Hepatocyte (in vitro differentiated cells): Measurements from ENCODE around the gene AGBL4.

Source experiments
- EZH2 ChIP-seq: fragments of 200-600 bp; sonication (generic); IDR thresholded peaks from 2 replicates; pipeline ENCODE4 v1.6.1; 2016; ENCODE audit warnings: antibody characterized with exemption, mild to moderate bottlenecking, borderline replicate concordance
- TF ChIP-seq, protein P1 (sequence below): fragments of 200-600 bp; sonication (generic); IDR thresholded peaks from 2 replicates; pipeline ENCODE4 v1.5.1; 2016; ENCODE audit warnings: antibody characterized with exemption, mild to moderate bottlenecking; ENCODE audit not compliant: poor library complexity

DNA sequence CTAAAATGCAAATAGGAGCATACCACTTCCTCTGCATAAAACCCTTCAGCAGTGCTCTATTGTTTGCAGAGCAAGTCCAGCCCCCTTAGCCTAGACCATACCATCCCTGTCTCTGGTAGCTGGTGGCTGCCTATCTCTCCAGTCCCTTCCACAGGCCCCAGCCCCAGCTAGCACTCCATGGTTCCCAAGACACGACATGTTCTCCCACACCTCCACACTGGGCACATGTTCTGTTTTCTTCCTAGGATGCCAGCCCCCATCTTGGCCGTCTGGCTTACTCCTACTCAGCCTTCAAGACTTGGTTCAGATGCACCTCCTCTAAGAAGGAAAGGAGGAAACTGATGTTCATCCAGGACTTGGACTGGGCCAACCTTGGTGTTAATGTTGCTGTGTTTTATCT lies 1355.4 kb downstream of the AGBL4 start:
- TF ChIP-seq, protein P1, sequence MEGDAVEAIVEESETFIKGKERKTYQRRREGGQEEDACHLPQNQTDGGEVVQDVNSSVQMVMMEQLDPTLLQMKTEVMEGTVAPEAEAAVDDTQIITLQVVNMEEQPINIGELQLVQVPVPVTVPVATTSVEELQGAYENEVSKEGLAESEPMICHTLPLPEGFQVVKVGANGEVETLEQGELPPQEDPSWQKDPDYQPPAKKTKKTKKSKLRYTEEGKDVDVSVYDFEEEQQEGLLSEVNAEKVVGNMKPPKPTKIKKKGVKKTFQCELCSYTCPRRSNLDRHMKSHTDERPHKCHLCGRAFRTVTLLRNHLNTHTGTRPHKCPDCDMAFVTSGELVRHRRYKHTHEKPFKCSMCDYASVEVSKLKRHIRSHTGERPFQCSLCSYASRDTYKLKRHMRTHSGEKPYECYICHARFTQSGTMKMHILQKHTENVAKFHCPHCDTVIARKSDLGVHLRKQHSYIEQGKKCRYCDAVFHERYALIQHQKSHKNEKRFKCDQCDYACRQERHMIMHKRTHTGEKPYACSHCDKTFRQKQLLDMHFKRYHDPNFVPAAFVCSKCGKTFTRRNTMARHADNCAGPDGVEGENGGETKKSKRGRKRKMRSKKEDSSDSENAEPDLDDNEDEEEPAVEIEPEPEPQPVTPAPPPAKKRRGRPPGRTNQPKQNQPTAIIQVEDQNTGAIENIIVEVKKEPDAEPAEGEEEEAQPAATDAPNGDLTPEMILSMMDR: no peak
- no peak for TF ChIP-seq EZH2
